Glomerular visceral epithelial cell (primary cell): Measurements from ENCODE around the gene GCLM.
A peak's percentile ranks its signal among the peaks of the same experiment; 100 is the strongest.
"Not testable (repeated sequence)": the region's sequence is repeated elsewhere in the genome, so short reads cannot be mapped to it uniquely, and the experiment has no call there.

Source experiments
- DNase-seq: peaks from one replicate; pipeline ENCODE4 v3.0.0-alpha.2; 2016; ENCODE audit errors: extremely low spot score

GCLM gene

GRCh38 chr1:93909146-93910050 is at the start of gene GCLM:
Gene GCLM (minus strand): TSS chr1:93909430. CDS start chr1:93909163, 267 bp downstream.
- peak; percentile 96 for DNase-seq

- DNase-seq: no peak
Observed at GRCh38 chr1:93958726-93959100, 49.5 kb upstream of the GCLM start.

DNA sequence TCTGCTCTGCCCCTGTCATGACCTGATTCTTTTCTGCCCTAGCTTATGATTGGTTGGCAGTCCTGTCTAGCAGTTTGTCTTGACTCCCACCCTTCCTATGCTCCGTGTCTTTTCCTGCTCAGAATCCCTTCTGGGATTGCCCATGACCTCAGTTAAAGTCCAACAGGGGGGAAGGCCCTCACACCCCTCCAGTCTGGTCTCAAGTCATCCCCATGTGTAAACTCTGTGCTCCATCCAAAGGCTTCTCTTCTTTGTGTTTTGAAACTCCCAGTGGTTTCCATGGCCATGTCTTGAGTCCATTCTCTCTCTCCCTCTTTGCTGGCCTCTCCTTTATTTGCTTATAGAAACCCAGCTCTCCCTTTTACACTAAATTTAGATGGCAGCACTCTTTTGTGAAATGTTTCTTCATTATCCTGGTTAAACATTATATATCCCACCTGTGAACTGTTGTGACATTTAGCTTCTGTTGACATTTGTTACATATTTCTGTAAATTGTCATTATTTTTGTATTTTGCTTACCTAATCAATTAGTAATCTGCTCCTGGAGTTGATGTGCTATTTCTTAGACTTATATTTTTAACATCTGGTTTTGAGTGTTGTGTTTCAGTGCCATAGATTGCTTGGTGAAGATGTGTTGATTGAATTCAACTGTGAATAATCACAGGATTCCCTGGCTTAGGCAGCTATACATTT is 48.9 kb upstream of the GCLM start:
- no peak for DNase-seq

- no peak for DNase-seq
Observed at GRCh38 chr1:93955765-93956164, 46.5 kb upstream of the GCLM start.

DNA sequence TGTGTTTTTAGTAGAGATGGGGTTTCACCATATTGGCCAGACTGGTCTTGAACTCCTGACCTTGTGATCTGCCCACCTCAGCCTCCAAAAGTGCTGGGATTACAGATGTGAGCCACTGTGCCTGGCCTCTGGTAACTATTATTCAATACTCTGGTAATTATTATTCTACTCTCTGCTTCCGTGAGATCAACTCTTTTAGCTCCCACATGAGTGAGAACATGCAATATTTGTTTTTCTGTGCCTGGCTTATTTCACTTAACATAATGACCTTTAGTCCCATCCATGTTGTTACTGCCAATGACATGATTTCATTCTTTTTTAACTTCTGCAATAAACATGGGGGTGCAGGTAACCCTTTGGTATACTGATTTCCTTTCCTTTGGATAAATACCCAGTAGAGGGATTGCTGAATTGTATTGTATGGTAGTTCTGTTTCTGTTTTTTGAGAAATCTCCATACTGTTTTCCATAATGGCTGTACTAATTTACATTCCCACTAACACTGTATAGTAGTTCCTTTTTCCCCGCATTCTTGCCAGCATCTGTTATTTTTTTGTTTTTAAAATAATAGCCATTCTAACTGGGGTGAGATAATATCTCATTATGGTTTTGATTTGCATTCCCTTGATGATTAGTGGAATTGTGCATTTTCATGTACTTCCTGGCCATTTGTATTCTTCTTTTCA is 37.9 kb upstream of the GCLM start:
- DNase-seq: not testable (repeated sequence)

DNA sequence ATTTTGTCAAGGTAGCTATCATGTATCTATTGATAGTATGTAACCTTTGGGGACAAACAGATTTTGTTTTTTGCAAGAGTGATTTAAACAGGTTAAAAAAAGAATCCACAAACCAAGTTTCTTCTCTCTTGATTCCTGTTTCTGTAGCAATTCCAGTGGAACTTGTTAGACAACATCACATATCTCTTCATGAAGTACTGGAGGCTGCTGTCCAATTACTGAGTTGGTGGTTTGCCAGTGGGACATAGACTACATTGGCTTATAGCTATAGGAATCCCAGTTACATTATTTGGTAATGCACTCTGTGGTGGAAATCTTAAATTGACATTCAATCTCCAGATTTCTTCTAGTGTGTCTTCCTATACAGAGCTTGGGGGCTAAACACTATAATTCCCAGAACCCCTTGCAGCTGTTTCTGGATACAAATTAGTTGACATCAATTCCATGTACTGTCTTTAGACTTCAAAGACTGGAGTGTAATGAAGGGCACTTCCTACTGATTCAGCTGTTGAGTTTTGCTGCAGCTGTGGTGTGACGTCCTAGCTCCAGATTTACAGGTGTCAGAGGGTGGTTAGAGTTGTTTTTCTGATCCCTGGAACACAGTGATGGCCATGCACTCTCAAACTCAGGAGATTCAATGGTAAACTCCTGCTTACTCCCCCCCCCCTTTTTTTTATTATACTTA is 29.4 kb upstream of the GCLM start:
- no peak for DNase-seq

DNA sequence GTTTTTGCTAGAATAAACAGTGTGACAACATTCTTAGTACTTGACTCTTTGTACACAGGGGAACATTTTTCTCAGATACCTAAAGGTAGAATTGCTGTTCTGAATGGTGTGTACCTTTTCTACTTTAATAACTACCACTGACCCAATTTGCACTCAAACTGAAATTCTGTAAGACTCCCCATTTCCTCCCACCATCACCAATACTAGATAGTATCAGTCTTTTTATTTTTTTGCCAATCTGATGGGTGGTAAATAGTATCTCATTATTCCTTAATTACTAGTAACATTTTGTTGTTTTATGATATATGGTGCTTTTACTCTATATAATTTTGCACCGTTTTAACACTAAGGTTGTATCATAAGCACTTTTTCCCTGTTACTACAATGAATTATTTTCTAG is 28.8 kb upstream of the GCLM start:
- no peak for DNase-seq

GRCh38 chr1:93925206-93925605 is 16.0 kb upstream of the GCLM start:
- DNase-seq: no peak

- DNase-seq: no peak
Observed at GRCh38 chr1:93919780-93920179, 10.6 kb upstream of the GCLM start.

- DNase-seq: no peak
Observed at GRCh38 chr1:93917302-93917701, 8.1 kb upstream of the GCLM start.

DNA sequence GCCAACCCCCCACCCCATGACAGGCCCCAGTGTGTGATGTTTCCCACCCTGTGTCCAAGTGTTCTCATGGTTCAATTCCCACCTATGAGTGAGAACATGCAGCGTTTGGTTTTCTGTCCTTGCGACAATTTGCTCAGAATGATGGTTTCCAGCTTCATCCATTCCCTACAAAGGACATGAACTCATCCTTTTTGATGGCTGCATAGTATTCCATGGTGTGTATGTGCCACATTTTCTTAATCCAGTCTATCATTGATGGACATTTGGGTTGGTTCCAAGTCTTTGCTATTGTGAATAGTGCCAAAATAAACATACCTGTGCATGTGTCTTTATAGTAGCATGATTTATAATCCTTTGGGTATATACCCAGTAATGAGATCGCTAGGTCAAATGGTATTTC is 1.6 kb upstream of the GCLM start:
- DNase-seq: not testable (repeated sequence)

- DNase-seq: no peak
Observed at GRCh38 chr1:93910305-93910704, 1.1 kb upstream of the GCLM start.

DNA sequence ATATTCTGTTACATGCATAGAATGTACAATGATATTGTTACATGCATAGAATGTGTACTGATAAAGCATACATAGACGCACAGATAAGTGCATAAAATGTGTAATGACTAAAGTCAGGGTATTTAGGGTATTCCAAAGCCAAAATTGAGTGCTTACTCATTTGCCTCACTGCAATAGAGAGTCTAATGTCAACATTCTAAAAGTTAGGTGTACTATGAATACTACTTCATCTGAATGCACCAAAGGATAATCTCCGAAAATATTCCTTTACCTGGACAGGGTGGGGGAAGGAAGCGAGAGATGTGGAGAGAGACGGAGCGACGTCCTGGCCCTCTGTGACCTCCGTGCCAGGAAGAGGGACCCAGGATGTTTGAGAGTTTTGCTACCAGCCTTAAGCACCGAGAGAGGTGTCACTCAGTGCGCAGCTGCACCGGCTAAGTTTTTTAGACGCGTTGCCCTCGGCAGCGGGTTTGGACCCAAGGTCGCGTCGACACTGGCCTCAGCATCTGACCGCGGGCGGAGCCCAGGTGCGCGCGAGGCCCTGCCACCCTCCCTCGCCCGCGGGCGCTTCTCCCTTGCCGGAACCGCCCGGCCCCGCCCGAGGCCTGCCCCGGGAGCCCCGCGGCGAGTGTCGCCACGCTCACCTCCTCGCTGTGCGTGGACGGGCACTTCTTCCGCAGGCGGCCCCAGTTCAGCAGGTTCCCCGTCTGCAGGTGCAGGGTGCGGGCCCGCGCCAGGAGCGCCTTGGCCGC is 660 bp downstream of the GCLM start:
- DNase-seq: peak; percentile 36

DNA sequence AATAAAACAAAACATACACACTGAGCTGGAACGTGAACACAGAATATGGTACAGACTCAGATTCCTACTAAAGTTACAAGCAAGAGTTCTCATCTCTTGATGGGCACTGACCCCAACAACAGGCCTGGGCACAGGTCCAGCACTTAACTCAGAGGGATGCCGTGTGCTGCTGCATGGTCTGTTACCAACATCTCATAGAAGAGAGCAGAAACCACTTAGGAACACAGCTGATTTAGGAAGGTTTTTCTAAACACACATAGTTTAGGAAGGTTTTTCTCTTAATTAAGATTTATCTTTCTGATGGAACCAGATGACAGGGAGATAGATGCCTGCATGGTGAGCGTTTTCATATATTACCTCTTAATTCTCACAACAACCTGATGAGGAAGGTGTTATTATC is 1.5 kb downstream of the GCLM start:
- DNase-seq: peak; percentile 75

DNA sequence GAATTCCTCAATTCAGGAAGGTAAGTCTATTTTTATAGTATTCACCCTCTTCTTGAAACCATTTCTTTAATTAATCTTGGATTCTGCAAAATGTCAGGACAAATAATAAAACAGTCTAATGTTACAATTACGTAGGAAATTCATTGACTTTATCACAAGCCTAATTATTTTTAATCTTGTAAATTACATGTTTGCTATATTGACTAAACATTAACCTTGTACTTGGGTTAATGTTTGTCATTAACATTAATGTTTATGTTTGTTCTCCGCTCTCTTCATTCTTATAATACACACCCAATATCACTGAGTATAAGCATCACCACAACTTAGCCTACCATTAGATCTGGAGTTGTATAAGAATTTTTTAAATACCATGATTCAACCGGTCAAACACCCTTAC is 2.8 kb downstream of the GCLM start:
- DNase-seq: no peak

GRCh38 chr1:93905734-93906133 is 3.5 kb downstream of the GCLM start:
- no peak for DNase-seq

GRCh38 chr1:93905051-93905450 is 4.2 kb downstream of the GCLM start:
- DNase-seq: no peak

DNA sequence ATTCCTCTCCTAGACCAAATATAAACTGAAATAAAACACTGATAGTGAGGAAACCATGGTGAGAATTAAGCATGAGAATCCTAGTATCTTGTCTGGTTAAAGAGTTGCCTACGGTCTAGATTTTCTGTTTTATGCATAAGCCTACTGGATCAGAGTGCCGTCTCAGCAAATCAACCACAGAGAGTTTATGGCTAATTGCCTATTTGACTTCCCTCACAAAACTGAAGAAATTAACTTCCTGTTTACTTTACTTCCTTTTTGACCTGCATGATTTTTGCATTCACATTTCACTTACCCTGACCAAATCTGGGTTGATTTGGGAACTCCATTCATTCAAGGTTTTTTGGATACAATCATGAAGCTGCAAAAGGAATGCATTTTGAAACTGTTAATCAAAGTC is 5.0 kb downstream of the GCLM start:
- no peak for DNase-seq

DNA sequence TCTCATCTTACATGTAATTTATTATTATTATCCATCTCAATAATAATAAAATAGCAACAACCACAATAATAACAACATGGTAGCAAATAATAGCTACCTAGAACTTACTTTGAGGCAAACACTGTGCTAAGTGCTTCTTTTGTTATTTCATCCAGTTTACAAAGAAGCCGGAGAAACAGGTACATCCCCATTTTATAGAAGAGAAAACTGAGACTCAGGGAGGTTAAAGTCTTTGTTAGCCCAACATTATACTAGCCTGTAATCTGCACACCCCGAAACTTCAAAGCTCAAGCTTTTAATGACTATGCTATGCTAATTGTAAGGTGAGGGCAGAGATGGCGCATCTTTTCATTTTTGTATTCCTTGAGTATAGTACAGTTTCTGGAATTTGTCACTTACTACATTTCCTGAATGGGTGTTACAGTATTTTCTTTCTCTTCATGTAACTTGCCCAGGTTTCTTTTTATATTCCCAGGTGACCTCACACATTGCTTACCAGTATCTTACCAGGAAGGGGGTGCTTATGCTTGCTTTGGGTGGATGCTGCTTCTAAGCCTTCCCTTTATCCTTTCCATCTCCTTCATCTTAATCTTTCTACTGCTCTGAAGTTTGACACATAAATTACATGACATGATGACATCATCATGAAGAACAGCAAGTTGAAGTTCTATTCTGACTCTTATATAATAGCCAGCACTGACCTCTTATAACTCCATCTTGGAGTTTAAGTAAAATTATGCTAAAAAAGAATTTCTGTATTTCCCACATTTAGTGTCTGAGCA is 8.3 kb downstream of the GCLM start:
- no peak for DNase-seq

DNA sequence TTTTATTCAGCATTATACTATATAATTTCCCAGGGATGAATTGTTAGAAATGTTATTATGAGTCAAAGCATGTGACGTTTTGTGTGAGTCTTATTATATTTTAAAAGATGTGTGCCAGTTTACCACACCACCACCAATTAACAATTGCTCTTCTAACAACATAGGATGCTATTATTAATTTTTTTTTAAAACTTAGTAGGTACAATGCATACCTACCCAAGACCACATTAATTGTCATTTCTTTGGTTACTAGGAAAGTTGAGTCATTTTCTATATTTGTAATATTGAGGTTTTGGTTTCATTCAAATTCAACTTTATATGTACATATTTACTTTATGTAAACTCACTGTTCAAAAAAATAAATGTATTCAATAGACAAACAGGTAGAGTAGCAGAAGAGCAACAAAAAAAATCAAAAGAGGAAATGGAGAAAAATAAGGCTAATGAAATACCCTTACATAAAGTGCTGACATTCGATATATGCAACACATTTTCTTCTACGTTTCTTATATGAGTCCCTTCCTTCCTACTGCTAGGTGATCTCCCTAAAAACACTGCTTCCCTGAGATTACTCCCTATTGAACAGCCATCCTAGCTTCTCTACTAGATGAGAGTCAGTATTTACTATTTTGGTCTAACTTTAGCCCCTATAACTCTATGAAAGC is 9.6 kb downstream of the GCLM start:
- DNase-seq: no peak
